OCI-LY7 (cell line): ENCODE results near the gene MTCL1.

Experiments
- EZH2phosphoT487 ChIP-seq: fragments of 200-600 bp; sonication (generic); IDR thresholded peaks from 2 replicates; pipeline ENCODE4 v1.6.1; 2018; ENCODE audit warnings: low read depth, borderline replicate concordance, mild to moderate bottlenecking, mixed run types, antibody characterized with exemption, low read length, moderate library complexity, mixed read lengths
- TF ChIP-seq, protein P1 (sequence below): fragments of 200-600 bp; sonication (generic); conservative IDR thresholded peaks from 2 replicates; pipeline ENCODE4 v1.5.1; 2014; ENCODE audit warnings: mild to moderate bottlenecking, antibody characterized with exemption, low read length, moderate library complexity, mixed read lengths

GRCh38 chr18:8662560-8663255, 42.6 kb upstream of the MTCL1 start:
- TF ChIP-seq, protein P1, sequence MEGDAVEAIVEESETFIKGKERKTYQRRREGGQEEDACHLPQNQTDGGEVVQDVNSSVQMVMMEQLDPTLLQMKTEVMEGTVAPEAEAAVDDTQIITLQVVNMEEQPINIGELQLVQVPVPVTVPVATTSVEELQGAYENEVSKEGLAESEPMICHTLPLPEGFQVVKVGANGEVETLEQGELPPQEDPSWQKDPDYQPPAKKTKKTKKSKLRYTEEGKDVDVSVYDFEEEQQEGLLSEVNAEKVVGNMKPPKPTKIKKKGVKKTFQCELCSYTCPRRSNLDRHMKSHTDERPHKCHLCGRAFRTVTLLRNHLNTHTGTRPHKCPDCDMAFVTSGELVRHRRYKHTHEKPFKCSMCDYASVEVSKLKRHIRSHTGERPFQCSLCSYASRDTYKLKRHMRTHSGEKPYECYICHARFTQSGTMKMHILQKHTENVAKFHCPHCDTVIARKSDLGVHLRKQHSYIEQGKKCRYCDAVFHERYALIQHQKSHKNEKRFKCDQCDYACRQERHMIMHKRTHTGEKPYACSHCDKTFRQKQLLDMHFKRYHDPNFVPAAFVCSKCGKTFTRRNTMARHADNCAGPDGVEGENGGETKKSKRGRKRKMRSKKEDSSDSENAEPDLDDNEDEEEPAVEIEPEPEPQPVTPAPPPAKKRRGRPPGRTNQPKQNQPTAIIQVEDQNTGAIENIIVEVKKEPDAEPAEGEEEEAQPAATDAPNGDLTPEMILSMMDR = no peak
- TF ChIP-seq EZH2phosphoT487 = no peak
